GM18517 (cell line): Measurements from ENCODE around the gene FRMPD1.

Source experiments
- ATAC-seq: cut with Tn5 transposase; IDR thresholded peaks from one replicate; pipeline ENCODE4 v1.9.1; 2021; ENCODE audit warnings: mild to moderate bottlenecking, moderate library complexity; ENCODE audit not compliant: unreplicated experiment

FRMPD1 gene

DNA sequence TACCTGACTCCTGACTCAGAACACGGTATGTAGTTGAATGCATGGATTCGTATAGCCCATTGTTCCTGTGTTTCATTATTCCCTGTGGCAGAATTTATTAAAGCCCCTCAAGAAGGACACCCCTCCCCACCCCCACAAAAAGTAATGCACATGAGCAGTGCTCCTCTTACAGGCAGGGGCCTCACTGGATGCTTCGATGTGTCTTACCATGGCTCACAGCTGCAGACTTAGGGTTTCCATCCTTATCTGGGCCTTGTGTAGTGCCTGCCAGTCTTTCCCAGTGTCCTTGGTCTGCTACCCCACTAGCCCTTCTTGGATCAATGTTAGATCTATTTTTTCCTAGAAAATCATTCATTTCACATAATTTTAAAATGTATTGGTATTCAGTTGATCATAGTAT lies 119.2 kb downstream of the FRMPD1 start:
- ATAC-seq = no peak

DNA sequence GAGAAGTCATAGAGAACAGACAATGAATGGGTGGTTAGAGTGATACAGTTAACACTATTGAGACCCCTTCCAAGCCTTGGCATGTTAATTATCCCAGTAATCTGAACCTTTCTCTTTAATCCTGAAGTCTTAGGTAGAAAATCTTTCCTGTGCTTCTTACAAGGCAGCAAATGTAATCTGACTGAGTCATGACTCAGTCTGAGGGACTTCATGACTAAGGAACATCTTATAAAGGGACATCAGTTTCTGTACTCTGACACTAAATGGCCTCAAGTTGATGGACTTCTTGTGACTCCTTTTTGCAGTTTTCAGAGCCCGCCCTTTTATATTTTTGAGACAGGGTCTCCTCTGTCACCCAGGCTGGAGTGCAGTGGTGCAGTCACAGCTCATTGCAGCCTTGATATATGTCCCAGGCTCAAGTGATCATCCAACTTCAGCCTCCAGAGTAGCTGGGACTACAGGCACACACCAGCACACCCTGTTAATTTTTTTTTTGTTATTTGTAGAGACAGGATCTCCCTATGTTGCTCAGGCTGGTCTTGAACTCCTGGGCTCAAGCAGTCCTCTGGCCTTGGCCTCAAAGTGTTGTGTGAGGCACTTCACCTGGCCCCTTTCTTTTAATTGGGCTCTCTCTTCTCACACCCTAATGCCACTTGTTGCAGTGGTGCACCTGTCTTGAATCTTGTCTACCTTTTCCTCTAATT lies 124.6 kb downstream of the FRMPD1 start:
- ATAC-seq = no peak

DNA sequence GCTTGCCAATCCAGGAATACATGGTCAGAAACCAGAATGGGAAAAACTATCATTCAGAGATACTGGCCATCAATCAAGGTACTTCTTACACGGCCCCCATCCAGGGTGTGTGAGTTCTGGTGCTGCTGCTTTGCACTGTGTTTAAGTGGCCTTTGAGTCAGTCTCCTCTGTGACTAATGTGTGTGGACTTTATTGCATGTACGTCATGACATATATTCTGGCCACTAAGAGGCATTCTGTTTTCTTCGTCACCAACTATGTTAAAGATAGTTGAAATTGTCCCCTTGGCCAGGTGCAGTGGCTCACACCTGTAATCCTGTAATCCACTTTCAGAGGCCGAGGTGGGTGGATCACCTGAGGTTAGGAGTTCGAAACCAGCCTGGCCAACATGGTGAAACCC lies 125.6 kb downstream of the FRMPD1 start:
- ATAC-seq = no peak

DNA sequence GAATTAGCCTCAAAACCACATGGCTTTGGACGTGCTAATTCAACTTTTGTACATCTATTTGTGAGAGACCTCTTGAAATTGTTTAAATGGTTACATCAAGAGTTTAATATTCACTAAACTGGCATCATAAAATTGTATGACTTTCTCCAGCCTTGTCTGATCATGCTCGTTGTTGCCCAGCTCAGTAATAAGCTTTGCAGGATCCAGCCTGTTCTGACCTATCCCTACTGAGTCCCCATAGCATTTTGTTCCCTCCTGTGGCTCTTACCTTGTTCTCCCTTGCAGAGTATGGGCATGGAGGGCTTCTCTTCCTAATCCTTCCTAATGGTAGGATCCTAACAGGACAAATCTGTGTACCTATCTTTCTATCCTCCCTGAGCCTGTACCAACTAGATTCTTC lies 127.8 kb downstream of the FRMPD1 start:
- no peak for ATAC-seq

DNA sequence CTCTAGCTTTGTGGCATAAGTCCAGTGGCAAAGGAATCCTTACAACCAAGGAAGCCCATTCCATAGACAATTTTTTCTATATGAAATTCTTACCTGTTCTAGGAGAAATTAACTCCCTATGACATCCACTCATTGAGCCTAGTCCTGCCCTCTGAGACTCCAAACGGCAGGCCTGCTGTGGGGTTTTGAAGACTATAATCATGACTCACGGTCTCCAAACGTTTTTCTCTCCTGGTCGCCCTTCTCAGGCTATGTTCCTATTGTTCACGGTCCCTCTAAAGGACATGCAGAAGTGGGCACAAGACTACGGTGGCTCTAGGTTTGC lies 133.5 kb downstream of the FRMPD1 start:
- ATAC-seq = no peak

DNA sequence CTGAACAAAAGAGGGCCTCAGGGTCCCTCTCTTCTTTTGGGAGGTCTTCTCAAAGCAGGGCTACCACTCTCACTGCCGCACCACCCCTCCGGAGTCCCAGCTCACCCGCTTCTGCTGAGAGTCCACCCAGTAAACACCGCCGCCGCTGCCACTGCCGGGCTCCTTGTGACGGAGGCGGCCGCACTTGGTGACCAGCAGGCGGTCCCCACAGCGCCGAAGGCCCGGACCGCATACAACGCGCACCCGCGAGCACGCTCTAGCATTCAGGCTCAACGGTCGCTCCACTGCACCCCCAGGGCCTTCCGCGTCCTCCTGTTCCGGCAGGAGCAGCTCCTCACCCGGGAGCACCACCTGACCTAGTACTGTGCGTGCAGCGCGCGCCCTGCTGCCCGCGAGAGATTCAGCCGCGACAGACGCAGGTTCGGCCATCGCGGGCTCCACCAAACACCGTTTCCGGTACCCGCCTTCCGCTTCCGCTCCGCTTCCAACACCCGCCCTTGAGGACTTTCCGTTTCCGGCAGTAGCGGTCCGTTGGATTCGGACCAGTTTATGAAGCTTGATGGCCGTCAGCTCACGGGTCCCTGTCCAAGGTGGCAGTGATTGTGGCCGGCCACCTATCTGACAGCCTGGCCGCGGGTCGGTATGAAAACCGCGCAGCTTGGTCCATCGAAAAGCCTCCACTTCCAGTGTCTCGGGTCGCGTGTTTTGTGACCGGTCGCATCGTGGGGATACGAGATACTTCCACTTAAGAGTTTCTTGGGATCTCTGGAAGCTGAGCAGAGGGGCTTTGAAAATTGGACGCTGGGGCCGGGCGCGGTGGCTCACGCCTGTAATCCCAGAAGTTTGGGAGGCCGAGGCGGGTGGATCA lies 134.1 kb downstream of the FRMPD1 start, which contains the start of gene EXOSC3:
EXOSC3 (minus strand) TSS at position 449 of the 868 bp plus-strand sequence; CDS start at position 429, 20 bp downstream.
- peak; percentile 92 for ATAC-seq

DNA sequence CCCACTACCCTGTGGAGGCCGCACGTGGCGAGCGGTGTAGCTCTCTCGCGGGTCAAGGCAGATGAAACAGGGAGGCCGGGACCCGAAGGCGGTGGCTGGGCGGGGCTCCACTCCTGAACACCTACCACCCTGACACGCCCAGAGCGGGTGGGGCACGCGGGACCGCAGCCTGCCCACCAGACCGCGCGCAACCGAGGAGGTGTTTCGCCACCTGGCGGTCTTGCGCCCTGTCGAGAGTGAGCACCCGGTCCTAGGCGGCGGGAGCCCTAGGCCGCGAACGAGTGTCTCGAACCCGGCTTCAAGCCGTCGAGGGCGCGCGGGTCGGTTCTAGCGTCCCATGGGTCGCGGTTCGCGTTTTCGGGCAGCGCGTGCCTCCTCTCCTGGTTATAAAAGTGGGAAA lies 136.3 kb downstream of the FRMPD1 start:
- ATAC-seq = no peak

DNA sequence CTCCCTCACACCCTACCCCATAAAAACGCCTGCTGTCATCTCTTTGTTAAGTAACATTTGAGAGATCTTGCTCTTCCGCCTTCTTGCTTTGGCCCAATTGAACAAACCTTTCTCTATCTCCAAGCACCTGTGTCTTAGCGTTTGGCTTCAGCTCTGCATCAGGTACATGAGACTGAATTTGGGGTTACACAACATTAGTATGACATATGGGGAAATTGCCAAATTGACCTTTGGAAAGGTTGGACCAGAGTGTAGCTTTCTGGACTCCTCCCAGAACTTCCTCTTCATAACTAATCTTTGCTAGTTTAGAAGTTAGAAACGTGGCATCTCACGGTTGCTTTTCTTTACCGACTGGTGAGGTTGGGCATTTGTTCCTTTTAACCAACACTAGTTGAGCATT lies 137.6 kb downstream of the FRMPD1 start:
- ATAC-seq = no peak

DNA sequence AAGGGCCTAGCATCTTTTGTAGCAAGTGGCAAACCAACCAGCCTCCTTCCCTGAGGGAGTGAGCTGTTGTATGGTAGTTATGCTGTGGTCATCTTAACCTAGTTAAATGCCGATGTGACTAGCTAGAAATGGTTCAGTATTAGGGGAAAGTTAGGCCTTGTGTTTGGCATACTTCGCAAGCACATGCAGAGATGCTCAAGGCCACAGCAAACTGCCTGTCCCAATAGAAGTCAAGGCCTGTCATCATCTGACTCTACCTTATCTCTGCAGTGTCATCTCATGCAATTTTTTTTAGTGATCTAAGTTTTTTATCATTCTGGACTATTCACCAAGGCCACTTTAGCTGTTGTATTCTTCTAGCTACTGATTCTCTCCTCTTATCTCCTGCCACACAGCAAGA lies 139.3 kb downstream of the FRMPD1 start:
- ATAC-seq = no peak

DNA sequence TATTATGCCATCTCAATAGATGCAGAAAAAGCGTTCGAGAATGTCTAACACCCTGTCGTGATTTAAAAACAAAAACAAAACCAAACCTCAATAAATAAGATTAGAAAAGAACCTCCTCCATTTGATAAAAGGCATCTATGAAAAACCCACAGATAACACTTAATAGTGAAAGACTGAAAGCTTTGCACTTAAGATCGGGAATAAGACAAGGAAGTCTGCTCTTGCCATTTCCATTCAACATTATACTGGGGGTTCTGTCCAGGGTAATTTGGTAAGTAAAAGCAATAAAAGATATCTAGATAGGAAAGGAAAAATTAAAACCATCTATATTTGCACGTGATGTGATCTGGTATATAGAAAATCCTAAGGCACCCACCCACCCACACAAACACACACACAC lies 141.4 kb downstream of the FRMPD1 start:
- no peak for ATAC-seq

DNA sequence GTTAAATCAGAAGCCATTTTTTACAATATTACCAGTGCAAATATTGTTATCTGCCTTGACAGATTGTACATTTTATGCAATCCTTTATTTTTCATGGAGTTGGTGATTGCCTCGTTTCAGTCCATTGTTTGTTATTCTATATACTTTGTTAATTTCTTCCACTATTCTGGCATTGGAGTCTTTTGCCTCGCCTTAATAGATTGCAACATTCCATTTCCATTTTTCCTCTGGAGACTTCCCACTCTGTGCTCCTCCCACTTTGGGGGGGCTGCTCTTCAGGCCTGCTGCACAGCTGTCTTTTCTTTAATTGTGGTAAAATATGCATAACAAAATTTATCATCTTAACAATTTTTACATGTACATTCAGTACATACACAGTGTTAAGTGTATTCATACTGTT lies 145.5 kb downstream of the FRMPD1 start:
- ATAC-seq = no peak
